Endometrial microvascular endothelial cells (primary cell): Measurements from ENCODE around the gene SYT15. TPM values are rescaled to one million over a fixed set of nuclear protein-coding genes. Genes with fewer than 3 reads are reported as not detected.
"Not testable (repeated sequence)": the region's sequence is repeated elsewhere in the genome, so short reads cannot be mapped to it uniquely, and the experiment has no call there.

Experiments
- in situ Hi-C: cut with HindIII; loops from 2 replicates; pipeline ENCODE4 v1.10.0; 2017; ENCODE audit warnings: low sequenced_read_pairs, low pct_unique_long_range_greater_than_20kb; ENCODE audit errors: inconsistent ontology term
- total RNA-seq: library from RNA; depleted of rRNA; stranded (reverse); fragments of >200 nt; gene quantifications from one replicate; pipeline ENCODE4 v1.2.3, GENCODE V29; 2015; ENCODE audit errors: inconsistent ontology term

The SYT15 gene
- total RNA-seq, 1 donor from 2014 or later: 0.46 TPM

DNA sequence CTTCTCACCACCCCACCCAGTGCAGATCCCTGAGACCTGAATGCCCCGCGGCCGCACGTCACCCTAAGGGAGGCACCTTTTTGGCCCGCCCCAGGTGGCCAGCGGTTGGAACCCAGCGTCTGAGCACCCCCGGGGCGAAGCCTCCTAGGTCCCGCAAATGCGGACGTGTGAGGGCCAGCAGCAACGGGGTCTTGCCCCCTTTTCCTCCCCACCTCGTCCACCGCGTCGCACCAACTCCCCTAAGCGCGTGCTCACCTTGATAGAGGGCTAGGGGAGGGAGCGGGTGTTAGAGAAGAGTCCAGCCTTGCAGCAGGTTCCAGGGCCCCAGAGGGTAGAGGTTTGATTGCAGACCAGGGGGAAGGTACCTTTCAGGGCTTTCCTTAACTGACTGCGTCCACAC is 450 bp downstream of the SYT15 start:
- in situ Hi-C loops: not testable (repeated sequence)

DNA sequence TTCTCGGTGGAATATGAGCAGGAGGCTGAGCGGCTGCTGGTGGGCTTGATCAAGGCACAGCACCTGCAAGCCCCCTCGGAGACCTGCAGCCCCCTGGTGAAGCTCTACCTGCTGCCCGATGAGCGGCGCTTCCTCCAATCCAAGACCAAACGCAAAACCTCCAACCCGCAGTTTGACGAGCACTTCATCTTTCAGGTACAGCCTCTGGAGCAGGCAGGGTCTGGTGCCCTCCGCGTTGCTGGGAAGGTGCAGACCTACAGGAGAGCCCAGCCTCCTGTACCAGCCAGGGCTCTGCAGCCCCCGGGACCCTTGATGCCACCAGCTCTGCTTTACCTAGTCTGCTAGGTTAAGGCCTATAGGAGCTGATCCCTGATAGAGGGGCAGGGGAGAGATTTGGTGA is 3.1 kb downstream of the SYT15 start:
- in situ Hi-C loops: not testable (repeated sequence)

DNA sequence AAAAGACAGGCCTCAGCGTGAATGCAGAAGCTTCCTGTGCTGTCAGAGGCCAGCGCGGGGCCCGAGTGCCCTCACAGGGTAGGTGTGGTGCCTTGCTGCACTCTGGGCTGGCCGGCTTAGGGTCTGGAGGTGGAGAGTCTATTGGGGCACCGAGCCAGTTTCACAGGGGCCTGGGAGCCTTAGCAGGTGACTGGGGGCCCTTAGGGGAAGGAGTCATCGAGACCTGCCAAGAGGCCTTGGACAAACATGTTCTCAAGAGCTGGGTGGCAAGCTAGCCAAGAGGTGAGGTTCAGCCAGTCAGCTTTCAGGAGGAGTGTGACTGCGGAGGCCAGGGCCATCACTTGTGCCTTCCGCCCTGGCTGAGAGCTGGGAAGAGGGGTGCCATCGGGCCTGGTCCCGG is 3.6 kb downstream of the SYT15 start:
- in situ Hi-C loops: not testable (repeated sequence)

DNA sequence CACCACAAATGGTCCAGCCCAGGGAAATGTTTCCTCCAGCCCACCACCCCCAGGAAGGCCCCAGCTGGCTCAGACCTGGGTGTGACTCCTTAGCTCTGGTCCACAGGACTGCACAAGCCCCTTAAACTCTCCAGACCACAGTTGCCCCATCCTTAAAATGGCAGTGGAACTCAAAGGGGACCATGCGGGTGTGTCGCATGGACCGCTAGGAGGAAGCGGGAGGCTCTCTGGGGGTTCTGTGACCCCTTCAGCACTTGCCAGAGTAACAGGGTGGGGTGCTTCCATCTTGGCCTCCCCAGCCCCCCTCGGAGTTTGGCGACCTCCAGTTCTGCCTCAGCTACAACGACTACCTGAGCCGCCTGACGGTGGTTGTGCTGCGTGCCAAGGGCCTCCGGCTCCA is 5.3 kb downstream of the SYT15 start:
- in situ Hi-C loops: not testable (repeated sequence)

DNA sequence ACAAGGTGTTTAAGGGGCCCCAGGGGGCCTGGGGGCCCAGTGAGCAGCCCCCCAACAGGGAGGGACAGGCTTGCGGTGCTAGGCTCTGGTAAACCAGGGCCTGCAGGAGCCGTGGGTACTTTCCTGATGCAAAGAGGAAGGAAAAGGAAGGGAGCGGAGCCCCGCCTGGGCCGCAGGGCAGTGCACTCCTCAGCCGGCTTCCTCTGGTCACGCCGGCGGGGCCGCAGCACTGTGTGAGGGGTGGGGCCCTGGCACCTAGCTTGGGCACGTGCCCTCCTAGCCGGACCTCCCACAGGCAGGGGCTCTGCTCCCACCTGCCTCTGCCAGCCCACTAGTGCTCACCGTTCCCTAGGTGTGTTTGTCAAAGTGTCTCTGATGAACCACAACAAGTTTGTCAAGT is 6.3 kb downstream of the SYT15 start:
- in situ Hi-C loops: not testable (repeated sequence)

DNA sequence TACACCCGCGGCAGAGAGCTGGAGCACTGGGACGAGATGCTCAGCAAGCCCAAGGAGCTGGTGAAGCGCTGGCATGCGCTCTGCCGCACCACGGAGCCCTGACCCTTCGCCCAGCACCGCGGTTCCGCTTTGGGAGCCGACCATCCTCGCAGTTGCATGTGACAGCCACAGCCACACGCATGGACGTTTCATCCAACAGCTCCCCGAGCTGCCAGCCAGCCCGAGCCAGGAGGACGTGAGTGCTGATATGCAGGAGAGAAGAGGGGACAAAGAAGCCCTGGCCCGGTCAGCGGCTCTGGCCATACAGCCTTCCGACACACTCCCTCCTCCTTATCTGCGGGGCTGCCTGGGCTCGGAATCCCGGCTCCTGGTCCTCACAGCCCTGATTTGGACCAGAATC is 8.6 kb downstream of the SYT15 start:
- in situ Hi-C loops: not testable (repeated sequence)

DNA sequence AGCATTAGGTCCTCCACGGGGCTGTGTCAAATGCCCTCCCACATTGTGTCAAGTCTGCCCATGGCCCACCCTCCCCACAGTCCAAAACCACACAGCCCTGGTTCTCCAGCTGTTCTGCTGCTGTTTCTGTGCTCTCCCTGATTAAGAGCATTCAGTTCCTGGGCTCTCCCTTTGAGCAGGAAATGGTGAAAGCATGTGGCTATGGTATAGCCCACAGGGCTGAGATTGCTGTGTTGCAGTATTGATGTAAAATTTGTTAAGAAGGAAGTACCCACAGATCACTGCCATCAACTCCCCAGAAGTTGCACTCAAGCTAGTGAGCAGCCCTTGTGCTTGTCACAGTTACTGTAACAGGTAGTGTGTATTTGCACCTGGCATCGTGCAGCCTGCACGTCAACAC is 9.3 kb downstream of the SYT15 start:
- in situ Hi-C loops: not testable (repeated sequence)

DNA sequence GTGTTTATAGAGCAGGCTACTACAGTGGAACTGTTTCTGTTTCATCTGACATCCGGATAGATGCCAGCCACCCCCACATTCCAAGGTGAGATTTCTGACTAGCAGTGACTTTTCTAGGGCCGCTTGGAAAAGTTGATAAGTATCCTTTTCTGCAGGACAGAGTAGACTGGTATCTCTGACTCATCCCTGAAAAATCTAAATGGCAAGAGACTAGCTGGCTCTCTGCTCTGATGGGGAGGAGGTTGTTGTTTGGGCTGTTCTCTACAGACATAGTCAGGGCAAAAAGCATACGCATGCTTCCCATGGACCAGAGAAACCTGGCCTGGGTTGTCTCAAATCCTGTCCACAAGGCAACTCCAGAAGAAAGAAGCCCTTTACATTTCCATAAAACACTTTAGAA is 10.7 kb downstream of the SYT15 start:
- in situ Hi-C loops: not testable (repeated sequence)

DNA sequence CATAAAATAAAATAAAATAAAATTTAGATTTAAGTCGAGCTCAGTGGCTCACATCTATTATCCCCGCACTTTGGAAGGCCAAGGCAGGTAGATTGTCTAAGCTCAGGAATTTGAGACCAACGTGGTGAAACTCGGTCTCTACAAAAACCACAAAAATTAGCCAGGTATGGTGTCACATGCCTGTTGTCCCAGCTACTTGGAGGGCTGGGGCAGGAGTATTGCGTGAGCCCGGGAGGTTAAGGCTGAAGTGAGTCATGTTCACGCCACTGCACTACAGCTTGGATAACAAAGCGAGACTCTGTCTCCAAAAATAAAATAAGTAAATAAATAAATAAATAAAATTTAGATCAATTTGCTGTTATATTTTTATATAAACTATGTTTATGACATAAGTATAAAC is 12.1 kb downstream of the SYT15 start:
- in situ Hi-C loops: not testable (repeated sequence)

DNA sequence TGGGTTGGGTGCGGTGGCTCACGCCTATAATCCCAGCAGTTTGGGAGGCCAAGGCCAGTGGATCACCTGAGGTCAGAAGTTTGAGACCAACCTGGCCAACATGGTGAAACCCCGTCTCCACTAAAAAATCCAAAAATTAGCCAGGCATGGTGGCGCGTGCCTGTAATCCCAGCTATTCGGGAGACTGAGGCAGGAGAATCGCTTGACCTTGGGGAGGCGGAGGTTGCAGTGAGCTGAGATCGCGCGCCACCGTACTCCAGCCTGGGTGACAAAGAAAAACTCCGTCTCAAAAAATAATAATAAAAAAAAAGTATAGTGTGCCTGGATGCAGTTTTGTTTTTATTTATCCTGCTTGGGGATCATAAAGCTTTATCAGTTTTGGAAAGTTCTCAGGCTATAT is 14.4 kb downstream of the SYT15 start:
- in situ Hi-C loops: not testable (repeated sequence)

DNA sequence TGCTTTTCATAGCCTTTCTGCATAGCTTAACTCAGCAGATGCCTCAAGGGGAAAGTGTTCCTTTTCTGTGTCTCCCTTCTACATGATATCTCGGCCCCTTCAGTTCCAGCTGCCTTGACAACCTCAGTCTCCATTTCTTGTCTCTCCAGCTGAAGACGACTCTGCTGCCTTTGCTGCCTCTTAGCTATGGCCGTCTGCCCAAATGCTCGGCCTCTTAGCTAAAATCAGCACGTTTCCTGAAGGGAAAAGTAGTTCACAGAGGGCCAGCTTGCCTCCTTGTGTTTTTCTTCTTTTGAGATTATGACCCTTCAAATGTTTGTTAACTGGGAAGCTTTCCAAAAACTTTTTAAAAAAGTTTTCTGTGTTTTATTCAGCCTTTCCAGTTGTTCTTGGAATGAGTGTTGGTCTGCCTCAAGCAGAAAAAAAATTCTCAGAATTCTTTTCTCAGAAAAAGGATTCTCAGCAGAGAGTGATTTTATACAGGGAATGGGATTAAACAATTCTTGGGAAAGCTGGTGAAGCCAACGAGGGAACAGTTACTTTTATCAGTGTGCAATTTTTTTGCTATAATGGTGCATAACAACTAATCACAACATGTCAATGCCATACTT is 15.6 kb downstream of the SYT15 start:
- in situ Hi-C loops: not testable (repeated sequence)

DNA sequence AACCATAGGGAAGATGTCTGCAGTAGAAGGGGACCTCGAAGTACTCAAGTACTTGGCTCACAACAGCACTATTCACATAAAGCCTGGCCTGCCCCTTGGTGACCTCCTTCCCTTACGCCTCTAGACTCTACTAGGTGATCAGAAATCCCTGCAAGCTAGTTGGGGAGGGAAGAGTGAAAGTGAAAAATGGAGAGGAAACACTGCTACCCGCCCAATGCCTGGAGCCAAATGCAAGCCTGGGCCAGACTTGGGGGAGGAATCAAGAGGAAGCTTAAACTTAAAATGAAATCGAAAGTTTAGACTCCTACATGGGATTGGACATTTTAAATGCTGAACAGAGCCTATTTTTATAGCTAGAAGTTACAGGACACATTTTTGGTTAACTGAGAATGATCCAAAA is 17.6 kb downstream of the SYT15 start:
- in situ Hi-C loops: not testable (repeated sequence)

DNA sequence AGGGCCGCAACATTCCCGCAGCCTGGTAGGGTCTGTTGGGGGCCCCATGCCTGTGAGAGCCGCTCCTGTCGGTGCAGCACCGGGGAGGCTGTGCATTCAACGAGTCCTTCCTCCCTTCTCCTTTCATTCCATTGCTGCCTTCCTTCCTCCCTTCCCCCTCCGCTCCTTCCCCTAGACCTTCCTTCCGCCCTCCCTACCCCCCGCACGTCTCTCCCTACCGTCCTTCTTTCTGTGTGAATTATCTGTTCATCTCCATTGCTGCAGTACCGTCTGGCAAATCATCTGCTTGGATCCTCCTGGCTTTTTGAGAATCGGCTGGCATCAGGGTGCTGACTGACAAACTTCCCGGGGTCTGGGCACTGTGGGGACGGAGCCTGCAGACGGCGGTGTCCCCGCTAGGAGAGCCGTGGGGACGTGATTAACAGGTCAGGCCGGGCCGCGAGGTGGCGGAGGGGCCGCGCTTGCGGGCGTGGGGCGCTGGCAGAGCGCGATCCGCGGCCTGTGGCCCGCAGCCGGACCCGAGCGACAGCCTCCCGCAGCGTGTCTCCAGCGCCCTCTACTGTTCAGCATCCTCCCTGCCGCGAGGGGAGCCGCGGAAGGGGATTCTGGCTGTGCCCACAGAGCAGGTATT is 18.8 kb downstream of the SYT15 start:
- in situ Hi-C loops: not testable (repeated sequence)

DNA sequence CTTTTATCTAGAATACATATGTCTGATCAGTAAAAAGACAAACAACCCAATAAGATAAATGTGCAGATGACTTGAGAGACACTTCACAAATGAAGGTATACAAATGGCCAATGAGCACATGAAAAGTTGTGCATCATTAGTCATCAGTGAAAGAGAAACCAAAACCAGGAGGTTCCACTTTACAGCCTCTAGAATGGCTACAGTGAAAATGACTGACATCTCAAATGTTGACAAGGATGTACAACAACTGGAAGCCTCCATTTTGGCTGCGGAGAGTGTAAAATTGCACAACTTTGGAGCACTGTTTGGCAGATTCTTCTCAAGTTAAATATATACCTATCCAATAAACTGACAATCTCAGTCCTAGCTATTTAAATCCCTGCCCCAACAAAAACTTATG is 21.6 kb downstream of the SYT15 start:
- in situ Hi-C loops: not testable (repeated sequence)

DNA sequence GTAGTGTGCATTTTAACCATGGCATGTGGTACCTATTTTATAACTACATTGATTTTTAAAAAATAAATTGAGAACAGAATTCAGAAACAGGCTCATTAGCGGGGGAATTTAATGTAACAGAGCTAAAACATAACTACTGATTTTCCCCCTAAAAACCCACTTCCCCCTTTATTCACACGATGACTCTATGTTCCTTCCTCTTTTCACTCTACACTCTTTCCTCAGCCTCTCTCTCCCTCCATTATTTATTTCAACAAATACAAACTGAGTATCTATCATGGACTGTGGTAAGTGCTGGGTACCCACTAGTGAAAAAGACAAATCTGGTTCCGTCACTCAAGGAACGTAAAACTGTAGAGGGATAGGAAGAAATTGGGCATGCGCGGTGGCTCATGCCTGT is 36.6 kb downstream of the SYT15 start:
- in situ Hi-C loops: not testable (repeated sequence)

DNA sequence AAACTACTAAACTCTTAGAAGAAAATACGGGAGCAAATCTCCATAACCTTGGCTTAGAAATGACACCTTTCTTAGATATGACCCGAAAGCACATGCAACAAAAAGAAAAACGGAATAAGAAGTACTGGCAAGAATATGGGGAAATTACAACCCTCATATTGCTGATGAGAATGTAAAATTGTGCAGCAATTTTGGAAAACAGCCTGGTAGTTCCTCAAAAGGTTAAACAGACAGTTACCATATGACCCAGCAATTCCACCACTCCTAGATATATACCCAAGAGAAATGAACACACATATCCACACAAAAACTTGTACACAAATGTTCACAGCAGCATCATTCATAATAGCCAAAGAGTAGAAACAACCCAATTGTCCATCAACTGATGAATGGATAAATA is 37.3 kb downstream of the SYT15 start:
- in situ Hi-C loops: not testable (repeated sequence)

DNA sequence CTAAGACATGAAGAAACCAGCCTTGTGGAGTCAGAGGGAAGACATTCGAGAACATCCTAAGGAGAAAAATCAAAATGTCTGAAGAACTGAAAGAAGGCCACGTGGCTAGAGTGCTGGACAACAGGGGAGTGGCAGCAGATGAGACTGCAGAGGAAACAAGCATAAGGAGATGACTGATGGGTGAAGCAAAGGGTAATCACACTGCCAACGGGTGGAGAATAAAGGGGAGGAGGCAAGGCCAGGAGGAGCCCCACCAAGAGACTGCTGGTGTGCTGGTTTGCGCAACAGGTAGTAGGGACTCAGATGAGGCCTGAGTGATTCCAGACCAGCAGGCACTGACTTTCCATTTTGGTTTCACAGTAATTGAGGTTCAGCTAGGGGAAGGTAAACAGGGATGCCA is 38.2 kb downstream of the SYT15 start:
- in situ Hi-C loops: not testable (repeated sequence)

DNA sequence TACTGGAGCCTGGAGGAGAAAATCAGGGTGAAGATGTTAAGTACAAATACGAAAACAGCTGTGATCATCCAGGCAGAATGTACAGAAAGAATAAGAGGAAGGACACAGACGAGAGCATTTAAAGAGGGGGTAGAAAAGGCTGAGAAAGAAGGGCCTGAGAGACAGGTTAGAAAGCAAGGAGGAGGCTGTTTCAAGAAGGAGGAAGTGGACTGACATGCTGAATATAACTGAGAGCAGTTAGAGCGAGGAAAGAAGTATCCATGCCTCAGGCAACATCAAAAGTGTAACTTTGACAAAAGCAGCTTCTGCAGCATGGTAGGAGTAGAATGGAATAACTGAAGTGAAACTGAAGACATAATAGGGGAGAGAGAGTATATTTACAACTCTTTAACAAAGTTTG is 39.0 kb downstream of the SYT15 start:
- in situ Hi-C loops: not testable (repeated sequence)

DNA sequence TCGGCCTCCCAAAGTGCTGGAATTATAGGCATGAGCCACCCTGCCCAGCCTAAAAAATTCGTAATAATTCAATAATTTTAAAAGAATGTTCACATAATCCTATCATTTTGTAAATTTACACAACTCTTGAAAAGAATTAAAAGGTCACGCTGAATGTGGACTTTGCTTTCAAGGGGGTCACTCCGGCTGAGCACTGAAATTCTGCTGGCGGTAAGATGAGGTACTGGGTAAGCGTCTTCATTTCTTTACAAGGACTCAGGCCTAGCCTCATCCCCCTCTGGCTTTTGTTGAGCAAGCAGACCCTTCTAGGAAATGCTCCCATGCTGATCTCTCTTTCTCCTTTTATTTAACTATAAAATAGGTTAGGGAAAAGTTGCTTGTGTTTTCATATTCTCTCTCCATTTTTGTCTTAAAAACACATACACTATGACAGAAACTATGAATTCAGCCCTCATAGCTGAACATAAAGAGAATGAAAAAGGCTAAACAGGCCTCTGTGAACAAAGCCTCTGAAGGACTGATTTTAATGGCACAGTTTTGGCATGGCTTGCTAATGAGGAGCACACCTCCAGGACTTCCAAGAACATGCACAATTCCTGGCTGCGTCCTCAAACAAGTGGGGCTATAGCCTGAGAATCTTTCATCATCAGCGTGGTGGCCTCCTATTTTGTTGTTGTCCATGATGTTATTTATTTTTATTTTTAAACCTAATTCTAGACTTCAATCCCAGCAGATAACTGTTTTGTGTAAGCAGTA is 45.1 kb downstream of the SYT15 start:
- in situ Hi-C loops: not testable (repeated sequence)

DNA sequence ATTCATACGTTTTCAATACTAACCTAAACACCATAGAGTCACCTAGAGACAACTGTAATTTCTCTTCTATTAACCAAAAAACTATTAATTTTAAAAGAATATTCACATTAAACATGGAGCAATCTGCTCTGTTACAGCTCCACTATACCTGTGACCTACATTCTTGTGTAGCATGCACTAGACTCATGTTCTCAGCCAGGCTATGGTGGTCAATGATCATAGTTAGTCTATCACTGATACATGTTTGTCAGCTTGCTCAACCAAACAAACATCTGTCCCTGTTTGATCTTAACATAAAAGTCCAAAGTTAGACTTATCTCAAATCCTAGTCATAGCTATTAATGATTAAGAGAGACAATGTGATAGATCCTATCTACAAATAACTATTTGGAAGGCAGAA is 50.9 kb downstream of the SYT15 start:
- in situ Hi-C loops: not testable (repeated sequence)
